ENCODE results near the gene KIR2DL3.
"Not testable (repeated sequence)": the region's sequence is repeated elsewhere in the genome, so short reads cannot be mapped to it uniquely, and the experiment has no call there.

DNA sequence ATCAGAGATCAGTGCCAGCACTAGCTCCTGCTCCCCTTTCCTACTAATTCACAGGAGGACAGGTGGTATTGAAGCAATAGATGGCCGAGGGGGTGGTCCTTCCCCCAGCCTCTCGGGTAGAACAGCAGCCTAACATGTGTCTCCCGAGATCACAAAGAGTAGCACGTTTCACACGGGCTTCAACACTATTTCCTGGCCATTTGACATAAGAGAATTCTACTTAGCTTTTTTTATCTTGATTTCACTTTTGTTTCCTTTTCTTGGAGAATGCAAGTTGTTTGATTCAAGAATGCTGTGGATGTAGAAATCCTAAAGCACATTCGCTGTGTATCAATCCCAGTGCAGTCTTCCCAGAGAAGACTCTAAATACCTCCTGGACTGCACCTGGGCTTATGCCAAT lies 12.0 kb downstream of the KIR2DL3 start:
- TF ChIP-seq, protein P1, sequence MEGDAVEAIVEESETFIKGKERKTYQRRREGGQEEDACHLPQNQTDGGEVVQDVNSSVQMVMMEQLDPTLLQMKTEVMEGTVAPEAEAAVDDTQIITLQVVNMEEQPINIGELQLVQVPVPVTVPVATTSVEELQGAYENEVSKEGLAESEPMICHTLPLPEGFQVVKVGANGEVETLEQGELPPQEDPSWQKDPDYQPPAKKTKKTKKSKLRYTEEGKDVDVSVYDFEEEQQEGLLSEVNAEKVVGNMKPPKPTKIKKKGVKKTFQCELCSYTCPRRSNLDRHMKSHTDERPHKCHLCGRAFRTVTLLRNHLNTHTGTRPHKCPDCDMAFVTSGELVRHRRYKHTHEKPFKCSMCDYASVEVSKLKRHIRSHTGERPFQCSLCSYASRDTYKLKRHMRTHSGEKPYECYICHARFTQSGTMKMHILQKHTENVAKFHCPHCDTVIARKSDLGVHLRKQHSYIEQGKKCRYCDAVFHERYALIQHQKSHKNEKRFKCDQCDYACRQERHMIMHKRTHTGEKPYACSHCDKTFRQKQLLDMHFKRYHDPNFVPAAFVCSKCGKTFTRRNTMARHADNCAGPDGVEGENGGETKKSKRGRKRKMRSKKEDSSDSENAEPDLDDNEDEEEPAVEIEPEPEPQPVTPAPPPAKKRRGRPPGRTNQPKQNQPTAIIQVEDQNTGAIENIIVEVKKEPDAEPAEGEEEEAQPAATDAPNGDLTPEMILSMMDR (IDR thresholded peaks at IDR 0.05), result not testable (repeated sequence)
- TF ChIP-seq POLR2A (IDR thresholded peaks at IDR 0.05), result not testable (repeated sequence)

All from thyroid gland (tissue), 4 donors.